Measurements from ENCODE around the gene UBAP2L. TPM values are rescaled to one million over a fixed set of nuclear protein-coding genes. Genes with fewer than 3 reads are reported as not detected.

The UBAP2L gene
- total RNA-seq, 2 experiments from 2014 or later = 183 to 195 TPM

DNA sequence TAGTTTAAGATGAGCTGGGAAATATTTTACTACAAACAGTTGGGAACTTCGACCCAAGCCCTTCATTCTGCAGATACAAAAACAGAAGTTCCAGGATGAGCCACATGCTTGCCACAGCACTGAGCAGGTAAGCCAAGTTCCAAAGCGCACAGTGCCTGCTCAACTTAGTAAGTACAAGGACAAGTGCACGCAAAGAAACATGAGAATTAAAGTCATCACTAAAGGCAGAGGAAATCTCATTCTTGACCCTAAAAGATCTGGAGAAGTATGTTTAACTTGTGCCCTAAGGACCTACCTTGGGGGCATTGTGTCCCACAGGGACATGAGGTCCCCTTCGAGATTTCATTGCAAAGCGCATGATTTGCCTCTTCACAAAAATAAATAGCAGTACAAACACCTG lies 1.2 kb upstream of the UBAP2L start:
- peaks cover 55% of the 10 kb centered on the region for H3K4me1 Mint-ChIP-seq (ENCODE audit: low read depth)
- DNase-seq (no peak), ATAC-seq (no peak)
- H3K9me3 Mint-ChIP-seq = peaks cover 7% of the 10 kb centered on the region
- H3K36me3 Mint-ChIP-seq (ENCODE audit: low read depth) = peaks cover 67% of the 10 kb centered on the region
- peak overlapping the region; percentile 96 for H3K4me3 Mint-ChIP-seq
- H3K27ac Mint-ChIP-seq = peak overlapping the region; percentile 98
- H3K27me3 Mint-ChIP-seq = no peaks in the 10 kb centered on the region
- TF ChIP-seq, protein P1, sequence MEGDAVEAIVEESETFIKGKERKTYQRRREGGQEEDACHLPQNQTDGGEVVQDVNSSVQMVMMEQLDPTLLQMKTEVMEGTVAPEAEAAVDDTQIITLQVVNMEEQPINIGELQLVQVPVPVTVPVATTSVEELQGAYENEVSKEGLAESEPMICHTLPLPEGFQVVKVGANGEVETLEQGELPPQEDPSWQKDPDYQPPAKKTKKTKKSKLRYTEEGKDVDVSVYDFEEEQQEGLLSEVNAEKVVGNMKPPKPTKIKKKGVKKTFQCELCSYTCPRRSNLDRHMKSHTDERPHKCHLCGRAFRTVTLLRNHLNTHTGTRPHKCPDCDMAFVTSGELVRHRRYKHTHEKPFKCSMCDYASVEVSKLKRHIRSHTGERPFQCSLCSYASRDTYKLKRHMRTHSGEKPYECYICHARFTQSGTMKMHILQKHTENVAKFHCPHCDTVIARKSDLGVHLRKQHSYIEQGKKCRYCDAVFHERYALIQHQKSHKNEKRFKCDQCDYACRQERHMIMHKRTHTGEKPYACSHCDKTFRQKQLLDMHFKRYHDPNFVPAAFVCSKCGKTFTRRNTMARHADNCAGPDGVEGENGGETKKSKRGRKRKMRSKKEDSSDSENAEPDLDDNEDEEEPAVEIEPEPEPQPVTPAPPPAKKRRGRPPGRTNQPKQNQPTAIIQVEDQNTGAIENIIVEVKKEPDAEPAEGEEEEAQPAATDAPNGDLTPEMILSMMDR (IDR thresholded peaks at IDR 0.05) = no peak
- intact Hi-C loops (cut with micrococcal nuclease) = no loop called here
- POLR2A ChIA-PET = interaction anchor here (0.5 to 4.0 kb wide), 13 partner anchors 10 to 365 kb away, joined by 3 to 22 read pairs (median 4); no protein-coding TSS in a partner anchor
- CTCF ChIA-PET = interaction anchor here (0.6 to 2.6 kb wide), 7 partner anchors 10 to 260 kb away, joined by 3 to 10 read pairs (median 4); no protein-coding TSS in a partner anchor

DNA sequence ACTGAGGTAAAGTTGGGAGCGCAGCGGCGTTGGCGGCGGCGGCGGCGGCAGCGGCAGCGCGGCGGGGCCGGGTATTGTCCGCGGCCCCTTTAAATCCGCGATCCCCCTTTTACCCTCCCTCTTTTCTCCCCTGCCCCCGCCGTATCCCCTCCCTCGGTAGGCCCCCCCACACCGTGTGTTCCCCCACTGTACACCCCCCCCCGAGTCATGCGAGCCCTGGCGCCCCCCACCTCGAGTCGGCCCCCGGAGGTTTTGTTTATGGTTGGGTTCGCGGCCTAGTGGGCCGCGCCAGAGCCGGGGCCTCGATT lies 169 bp downstream of the UBAP2L start:
- Mint-ChIP-seq H3K4me1 (ENCODE audit: low read depth) (peaks cover 64% of the 10 kb centered on the region), H3K9me3 (peaks cover 7% of the 10 kb centered on the region), H3K4me3 (peak overlapping the region; percentile 96), H3K27ac (peak overlapping the region; percentile 98), H3K36me3 (ENCODE audit: low read depth) (peaks cover 73% of the 10 kb centered on the region), H3K27me3 (no peaks in the 10 kb centered on the region)
- ChIA-PET POLR2A (interaction anchor here (0.7 to 4.0 kb wide), 12 partner anchors 10 to 275 kb away, joined by 3 to 22 read pairs (median 4); partner anchors contain the start of gene DENND4B), CTCF (interaction anchor here (2.6 to 2.7 kb wide), 2 partner anchors 21 to 51 kb away, joined by 10 to 12 read pairs; no protein-coding TSS in a partner anchor)
- intact Hi-C loops (cut with micrococcal nuclease) = loop anchor here (5.0 kb wide), 2 partner anchors 39 to 51 kb away; partner anchors contain the start of gene HAX1
- ATAC-seq (no peak), DNase-seq (no peak)
- TF ChIP-seq, protein P1 (IDR thresholded peaks at IDR 0.05) = no peak

DNA sequence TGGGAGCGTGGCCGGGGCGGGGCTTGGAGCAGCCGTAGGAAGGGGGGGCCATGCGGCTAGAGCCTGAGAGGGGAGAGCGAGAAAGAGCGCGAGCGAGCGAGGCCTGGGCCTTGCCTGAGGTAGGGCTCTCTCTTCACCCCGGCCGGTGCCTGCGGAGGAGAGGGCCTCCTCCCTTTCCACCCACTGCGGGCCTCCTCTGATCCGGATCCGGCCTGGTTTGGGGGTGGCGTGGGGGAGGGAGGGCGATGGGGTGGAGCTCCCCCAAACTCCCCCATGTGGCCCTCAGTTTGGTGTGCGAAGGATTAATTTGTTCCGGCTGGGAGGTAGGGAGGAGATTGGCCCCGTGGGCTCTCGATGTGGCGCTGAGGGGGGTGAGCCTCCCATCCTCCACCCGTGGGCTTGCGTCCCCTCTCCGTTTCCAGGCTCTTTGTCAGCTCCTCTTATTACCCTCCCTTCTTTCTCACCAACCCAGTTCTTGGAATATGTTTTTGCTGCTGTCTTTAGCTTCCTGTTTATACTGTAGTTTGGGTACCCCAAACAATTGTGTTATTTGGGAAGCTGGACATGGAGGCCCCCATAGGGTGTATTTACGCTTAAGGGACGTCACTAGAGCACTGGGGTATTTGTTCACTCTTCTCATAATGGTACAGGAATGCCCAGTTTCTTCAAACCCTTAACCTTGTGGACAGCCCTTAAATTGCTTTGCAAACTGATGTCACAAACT lies 685 bp downstream of the UBAP2L start:
- DNase-seq = peak; percentile 70
- Mint-ChIP-seq H3K4me3 (peak overlapping the region; percentile 96), H3K27me3 (no peaks in the 10 kb centered on the region), H3K4me1 (ENCODE audit: low read depth) (peaks cover 64% of the 10 kb centered on the region), H3K36me3 (ENCODE audit: low read depth) (peaks cover 74% of the 10 kb centered on the region), H3K27ac (peak overlapping the region; percentile 98), H3K9me3 (peaks cover 7% of the 10 kb centered on the region)
- ATAC-seq = peak; percentile 35
- CTCF ChIA-PET = interaction anchor here (2.5 to 2.7 kb wide), 3 partner anchors 22 to 114 kb away, joined by 7 to 16 read pairs (median 12); partner anchors contain the start of gene HAX1
- TF ChIP-seq, protein P1 (IDR thresholded peaks at IDR 0.05) = no peak
- intact Hi-C loops (cut with micrococcal nuclease) = loop anchor here (5.0 kb wide), 2 partner anchors 39 to 51 kb away; partner anchors contain the start of gene HAX1
- POLR2A ChIA-PET = interaction anchor here (0.7 to 4.0 kb wide), 9 partner anchors 8 to 243 kb away, joined by 3 to 22 read pairs (median 3); partner anchors contain the start of gene JTB

DNA sequence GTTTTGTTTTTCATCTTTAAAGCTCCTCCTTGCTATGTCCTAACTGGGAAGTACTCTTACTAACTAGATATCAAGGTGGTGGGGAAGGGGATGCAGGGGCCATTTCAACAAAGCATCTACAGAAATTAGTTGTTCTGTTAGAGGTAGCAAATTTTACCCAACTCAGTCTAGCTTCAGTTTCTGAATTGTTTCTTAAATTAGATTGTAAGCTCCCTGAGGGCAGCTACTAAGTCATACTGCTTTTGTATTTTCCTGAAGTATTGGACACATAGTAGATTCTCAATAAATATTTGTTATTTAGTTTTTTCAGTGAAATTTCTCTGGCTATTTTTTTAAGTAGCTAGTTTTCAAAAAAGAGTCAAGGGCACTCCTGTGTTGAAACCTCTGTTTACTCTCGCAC lies 1.8 kb downstream of the UBAP2L start:
- intact Hi-C loops (cut with micrococcal nuclease) = loop anchor here (5.0 kb wide), 2 partner anchors 40 to 50 kb away; partner anchors contain the start of gene HAX1
- Mint-ChIP-seq H3K27ac (peak overlapping the region; percentile 98), H3K27me3 (no peaks in the 10 kb centered on the region), H3K36me3 (ENCODE audit: low read depth) (peaks cover 76% of the 10 kb centered on the region), H3K9me3 (peaks cover 7% of the 10 kb centered on the region), H3K4me3 (peak overlapping the region; percentile 96), H3K4me1 (ENCODE audit: low read depth) (peaks cover 65% of the 10 kb centered on the region)
- DNase-seq (no peak), ATAC-seq (no peak)
- TF ChIP-seq, protein P1 (IDR thresholded peaks at IDR 0.05) = no peak
- CTCF ChIA-PET = interaction anchor here (0.6 to 2.7 kb wide), 6 partner anchors 14 to 113 kb away, joined by 3 to 16 read pairs (median 5); partner anchors contain the start of gene HAX1
- POLR2A ChIA-PET = interaction anchor here (0.6 to 1.5 kb wide), 10 partner anchors 12 to 495 kb away, joined by 3 to 8 read pairs (median 3); partner anchors contain the start of genes INTS3 and JTB

Measured in activated CD8-positive, alpha-beta T cell treated with anti-CD3 and anti-CD28 coated beads for 36 hours (primary cell).